HG02973 (cell line): Measurements from ENCODE around the gene C21orf91.
A peak's percentile ranks its signal among the peaks of the same experiment; 100 is the strongest.

Experiments
- ATAC-seq: cut with Tn5 transposase; IDR thresholded peaks from one replicate; pipeline ENCODE4 v1.9.1; 2021; ENCODE audit warnings: moderate library complexity; ENCODE audit not compliant: unreplicated experiment

C21orf91 gene

DNA sequence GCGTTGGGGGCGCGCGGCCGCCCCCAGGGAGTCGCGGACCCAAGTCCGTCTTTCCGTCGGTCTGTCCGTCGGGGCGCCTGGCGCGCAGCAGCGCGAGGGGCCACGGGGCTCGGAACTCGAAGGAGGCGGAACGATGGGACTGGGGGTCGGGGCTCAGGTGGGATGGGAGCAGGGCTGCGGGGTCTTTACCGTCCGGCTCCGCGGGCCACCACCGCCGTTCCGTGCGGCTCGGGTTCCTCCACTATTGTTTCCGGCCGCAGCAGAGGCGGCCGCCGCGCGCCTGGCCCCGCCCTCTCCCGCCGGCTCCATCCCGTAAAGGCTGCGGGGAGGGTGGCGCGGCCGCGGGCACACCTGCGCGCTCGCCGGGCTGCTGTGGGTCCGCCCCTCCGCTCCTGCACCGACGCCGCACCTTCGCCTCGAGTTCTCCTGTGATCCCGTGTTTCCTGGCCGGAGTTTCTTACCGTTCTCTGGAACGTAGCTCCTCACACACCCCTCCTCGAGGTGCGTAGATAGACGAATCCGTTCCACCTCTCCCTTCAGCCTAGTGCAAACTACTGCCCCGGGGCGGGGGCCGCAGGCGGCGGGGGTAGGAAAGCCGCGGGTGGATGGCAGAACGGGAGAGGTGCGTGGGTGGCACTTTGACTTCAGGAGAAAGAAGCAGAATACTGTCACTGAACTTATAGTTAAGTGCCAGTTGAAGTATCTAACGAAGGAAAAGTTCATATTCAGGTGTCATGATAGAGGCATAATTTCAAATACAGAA is at the start of gene C21orf91:
Gene C21orf91, minus strand, starts transcription at position 243 of the 763 bp plus-strand sequence. CDS start 1,038 bp downstream, outside the sequence.
- ATAC-seq = peak; percentile 84

GRCh38 chr21:17866590-17866989 is 47.4 kb upstream of the C21orf91 start:
- no peak for ATAC-seq

- ATAC-seq = no peak
These were observed 40.5 kb upstream of the C21orf91 start for GRCh38 chr21:17859661-17860060.

DNA sequence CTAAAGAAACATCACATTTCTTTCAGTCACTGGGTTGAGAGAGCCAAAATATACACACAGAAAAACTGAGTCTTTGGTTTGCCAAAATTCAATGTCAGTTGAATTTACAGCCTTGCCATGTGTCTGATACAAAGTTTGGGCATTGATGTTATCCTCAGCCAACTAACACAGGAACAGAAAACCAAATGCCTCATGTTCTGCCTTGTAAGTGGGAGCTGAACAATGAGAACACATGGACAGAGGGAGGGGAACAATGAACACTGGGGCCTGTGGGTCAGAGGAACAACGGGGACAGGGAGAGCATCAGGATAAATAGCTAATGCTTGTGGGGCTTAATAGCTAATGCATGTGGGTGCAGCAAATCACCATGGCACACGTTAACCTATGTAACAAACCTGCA is 39.6 kb upstream of the C21orf91 start:
- no peak for ATAC-seq

DNA sequence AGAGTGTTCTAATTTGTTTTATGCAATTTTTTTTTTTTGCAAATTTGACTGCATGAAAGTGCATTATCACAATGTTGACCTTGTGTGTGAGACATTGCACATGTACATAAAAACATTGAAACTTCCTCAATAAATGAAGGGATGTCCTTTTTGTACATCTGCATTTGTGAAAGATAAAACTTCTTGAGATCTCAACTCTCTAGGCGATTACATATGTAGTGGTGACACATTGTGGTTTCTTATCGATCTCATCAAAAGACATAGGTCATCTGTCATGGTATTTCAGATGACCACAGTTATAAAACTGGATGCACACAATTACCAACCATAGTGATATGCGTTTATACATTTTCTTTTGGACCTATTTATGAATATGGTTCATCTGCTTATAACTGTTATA is 35.6 kb upstream of the C21orf91 start:
- ATAC-seq = no peak

- ATAC-seq = no peak
These were observed 34.5 kb upstream of the C21orf91 start for GRCh38 chr21:17853393-17854275.

DNA sequence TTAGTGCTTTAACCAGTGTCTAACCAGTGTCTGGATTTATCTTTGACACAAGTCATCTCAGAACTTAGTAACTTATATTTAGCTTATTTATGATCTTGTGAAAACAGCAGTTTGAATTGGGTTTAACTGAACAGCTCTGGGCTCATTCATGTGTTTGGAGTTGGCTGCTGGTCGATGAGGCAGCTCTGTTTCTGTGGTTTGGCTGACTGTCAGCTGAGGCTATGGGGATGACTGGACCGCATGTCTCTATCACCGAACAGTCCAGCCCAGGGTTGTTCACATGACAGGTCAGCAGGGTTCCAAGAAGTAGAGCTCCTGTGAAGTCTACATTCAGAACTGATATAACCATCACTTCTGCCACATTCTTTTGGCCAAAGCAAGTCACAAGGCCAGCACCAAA is 29.1 kb upstream of the C21orf91 start:
- ATAC-seq = peak; percentile 92

GRCh38 chr21:17841103-17841502 is 21.9 kb upstream of the C21orf91 start:
- no peak for ATAC-seq

DNA sequence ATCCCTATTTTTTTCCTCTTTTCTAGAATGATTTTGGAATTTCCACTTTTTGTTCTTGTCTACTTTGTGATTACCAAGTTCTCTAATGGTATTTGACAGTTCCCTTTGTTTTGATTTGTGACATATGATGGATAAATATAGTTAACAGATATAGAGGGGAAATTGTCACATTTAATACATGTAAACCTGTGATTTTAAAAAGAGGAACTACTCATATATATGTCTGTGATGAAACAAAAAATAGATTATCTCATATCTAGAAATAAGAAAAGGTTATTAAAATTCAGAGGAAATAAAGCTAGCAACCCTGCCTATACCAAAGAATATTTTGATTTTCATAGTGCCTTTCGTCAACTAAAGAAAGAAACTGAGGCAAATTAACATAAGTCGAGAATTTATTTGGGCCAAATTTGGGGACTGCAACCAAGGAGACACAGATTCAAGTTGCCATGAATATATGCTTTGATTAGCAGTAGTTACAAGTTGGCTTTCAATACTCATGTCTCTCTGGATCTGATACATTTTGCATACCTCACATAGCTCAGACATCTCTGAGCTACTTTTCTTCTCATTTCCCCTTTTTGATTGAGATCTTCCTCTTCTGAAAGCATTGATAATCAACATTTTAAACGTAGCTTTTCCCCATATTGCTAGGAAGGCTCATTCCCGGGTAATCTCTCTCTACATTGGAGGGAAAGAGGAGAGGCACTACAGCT is 15.6 kb upstream of the C21orf91 start:
- ATAC-seq = no peak

DNA sequence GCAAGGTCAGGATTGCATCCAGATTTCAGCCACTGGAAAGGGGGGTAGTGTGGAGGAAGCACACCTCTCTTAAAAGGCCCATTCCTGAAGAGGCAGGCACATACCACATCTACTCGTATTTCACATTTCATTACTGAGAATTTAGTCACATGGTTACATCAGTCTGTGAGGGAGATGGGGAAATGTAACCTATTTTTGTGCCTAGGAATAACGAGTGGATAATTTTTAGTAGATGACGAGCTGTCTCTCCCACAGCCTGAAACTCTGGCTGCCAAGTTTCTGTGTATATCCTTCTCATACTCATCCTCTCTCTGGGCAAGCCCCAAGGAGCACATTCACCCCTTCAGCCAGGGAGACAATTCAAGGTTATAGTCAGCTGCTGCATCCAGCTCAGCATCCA is 10.3 kb upstream of the C21orf91 start:
- no peak for ATAC-seq

DNA sequence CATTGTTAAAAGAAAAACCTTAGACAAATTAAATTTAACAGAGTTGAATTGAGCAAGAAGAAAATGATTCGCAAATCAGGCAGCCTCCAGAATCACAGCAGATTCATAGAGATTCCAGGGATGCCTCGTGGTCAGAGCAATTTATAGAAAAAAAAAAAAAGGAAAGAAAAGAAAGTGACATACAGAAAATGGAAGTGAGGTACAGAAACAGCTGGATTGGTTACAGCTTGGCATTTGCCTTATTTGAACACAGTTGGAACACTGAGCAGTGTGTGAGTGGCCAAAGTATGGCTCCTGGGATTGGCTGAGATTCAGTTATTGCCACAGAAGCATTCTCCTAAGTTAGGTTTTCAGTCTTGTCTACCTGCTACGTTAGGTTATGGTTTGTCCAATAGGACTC is 9.1 kb upstream of the C21orf91 start:
- ATAC-seq = no peak

DNA sequence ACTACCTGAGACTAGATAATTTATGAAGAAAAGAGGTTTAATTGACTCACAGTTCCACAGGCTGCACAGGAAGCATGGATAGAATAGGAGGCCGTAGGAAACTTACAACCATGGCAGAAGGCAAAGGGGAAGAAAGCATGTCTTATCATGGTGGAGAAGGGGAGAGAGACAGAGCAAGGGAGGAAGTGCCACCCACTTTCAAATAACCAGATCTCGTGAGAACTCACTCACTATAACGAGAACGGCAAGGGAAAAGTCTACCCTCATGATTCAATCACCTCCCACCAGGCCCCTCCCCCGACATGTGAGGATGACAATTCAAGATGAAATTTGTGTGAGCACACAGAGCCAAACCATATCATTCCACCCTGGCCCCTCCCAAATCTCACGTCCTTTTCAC is 4.7 kb upstream of the C21orf91 start:
- ATAC-seq = no peak

DNA sequence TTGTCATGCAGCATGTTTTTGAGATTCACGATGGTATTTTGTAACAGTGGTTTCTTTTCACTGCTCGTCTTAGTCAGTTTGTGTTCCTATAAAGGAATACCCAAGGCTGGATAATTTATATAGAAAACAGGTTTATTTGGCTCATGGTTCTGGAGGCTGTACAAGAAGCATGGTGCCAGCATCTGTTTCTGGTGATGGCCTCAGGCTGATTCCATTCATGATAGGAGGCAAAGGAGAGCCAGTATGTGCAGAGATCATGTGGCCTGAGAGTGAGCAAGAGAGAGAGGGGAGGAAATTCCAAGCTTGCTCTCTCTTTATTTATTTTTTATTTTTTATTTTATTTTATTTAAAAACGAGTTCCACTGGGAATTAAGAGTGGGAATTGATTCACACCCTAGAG is 2.0 kb upstream of the C21orf91 start:
- ATAC-seq = no peak

GRCh38 chr21:17819877-17820229 is 697 bp upstream of the C21orf91 start:
- peak; percentile 68 for ATAC-seq

DNA sequence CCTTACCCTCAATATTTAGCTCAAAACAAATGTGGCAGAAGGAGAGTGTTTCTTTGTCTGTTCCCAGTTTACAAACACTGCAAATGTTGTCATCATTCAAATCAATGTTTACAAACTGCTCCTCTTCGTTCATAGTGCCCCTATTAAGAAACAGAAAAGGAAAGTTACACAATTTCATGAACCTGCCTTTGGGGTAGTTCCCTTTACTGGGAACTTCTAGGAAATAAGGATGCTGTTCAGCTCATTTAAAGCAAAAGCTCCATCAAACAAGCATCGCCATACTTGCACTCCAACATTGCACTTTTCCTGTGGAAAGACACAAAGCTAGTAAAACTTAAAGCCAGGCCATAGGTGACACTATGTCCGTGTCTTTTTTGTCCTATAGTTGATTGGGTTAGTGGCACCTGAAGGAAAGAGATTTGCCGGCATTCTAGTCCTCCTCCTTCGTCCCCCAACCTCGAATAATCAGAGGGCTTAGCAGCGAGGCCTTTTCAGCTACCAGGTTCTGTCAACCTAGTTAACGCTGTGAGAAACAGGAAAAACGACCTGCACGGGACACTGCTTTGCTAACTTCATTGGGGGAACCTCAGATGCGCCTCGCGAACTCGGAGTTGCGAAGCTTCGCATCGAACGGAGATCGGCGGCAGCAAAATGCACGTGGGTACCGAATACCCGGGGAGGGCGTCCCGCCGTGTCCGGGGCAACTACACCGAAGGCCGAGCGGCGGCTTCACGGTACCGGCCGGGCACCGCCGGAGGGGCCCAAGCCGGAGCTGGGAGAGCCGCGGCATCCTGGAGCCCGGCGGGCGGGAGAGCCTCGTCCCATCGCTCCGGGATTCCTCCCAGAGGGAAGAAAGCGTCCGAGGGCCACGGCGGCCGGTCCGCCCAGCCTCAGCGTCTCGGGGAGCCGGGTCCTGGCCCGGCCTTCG is 706 bp downstream of the C21orf91 start:
- ATAC-seq = peak; percentile 15

GRCh38 chr21:17813353-17813752 is 5.8 kb downstream of the C21orf91 start:
- no peak for ATAC-seq

DNA sequence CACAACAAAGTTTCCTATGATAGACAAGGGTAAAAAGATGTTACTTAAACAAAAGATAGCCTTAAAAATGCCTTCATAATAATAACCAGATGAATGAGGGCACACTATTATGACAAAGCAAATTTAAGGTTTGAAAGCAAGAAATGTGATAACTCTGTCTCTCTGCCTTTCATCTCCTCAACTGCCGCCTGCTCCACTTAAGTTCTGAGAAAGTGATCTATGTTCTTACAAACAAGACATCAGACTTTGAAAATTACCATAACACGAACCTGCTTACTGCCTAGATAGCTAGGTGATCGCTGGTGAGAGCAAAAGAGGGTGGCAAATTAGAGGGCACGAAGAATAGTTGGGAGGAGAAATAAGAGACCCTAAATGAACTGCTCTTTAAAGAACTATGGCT is 13.2 kb downstream of the C21orf91 start:
- no peak for ATAC-seq

GRCh38 chr21:17803536-17803935 is 15.6 kb downstream of the C21orf91 start:
- no peak for ATAC-seq

DNA sequence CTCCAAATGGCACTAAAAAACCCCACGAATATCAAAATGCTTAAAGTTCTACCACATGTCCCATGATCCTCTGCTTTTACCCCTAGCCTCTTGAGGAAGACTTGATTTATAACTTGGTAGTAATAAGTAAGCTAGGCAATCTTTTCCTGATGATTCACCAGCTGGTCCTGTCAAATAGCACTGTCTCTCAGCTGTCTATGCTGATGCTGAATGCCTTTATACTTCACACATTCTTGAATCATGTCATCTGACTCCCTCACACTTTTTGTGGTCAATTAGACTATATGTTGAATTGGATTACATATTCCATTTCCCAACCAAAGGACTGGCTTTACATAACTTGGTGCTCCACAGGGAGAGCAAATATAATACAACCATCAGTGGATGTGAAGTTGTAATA is 16.6 kb downstream of the C21orf91 start:
- ATAC-seq = no peak

DNA sequence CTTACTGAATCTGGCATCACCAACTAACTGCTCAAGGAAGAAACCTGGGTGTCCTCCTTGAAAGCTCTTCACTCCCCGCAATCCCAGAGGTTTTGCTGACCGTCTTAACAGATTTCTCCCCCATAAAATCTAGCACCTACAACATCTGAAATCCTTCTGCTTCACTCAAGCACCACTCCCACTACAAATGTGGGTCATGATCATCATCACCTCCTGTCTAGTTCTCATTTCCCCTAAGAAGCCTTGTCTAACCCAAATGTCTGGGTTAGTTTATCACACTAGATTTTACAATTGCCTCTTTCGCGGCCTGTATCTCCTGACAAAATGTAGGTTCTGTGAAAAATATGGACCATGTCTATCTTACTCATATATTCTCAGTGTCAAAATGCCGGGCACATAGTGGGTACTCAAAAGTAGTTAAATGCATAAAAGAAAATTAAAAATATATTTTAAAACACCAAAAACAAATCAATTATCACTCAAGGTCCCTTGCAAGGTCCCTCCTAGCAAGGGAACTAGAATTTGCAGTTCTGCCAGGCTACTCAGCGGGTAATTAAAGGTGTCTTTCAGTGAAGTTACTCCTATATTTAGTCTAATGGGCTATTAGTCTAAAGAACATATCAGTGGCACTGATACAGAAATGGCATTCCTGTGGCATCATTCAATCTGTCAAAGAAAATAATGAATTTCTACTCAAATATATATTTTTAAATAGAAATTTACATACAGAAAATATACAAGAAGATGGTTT is 19.6 kb downstream of the C21orf91 start:
- ATAC-seq = no peak
